ENCODE data around the gene SLC25A19. TPM values are rescaled to one million over a fixed set of nuclear protein-coding genes. Genes with fewer than 3 reads are reported as not detected.

SLC25A19 gene
- total and polyA plus RNA-seq, 10 of the 15 experiments (the other 5 are each of a cell fraction or from before 2014, with no cell fraction given): 32.9 to 91.6 (median 53.7) TPM

DNA sequence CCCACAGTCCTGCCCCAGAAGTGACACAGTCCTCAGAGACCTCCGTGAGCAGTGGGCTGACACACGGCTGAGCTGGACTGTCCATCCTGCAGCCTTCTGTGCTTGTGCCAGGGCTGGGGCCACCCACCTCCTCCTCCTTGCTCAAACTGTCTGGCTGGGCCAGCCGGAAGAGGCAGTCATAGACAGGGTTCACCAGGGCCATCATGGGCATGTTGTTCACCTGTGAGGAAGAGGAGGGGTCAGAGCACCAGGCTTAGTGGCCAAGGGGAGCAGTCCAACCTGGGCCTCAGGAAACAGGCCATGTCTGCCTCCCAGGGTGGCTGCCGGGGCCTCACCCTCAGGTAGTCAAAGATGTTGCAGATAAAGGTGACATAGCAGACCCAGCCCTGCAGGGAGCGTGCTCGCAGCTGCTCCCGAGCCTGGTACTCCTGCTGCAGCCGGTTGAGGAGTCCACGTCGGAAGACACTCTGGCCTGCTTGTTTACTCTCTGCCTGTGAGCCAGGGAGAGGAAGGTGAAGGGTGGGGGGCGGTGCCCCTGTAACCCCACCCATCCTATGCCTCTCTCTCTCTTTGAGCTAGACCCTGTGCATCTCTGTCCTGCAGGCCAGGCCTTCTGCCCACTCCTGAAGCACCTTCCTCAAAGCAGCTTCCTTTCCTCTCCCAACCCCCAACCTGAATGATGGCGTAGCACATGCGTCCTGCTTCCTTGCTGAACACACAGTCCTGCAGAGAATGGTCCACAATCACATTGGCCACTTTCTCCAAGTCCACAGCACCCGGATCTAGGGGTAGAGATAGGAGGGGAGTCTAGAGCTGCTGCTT is 21.6 kb downstream of the SLC25A19 start:
- no peaks in the 10 kb centered on the region for H4K20me1 ChIP-seq (ENCODE audit: control insufficient read depth, insufficient read depth)
- H3K36me3 ChIP-seq (ENCODE audit: control insufficient read depth in 2 of 2, insufficient read depth in 2 of 2, low read length in 1 of 2): peaks cover 15 to 17% of the 10 kb centered on the region in 2 experiments
- H3K9me3 ChIP-seq (replicated peaks; ENCODE audit: control insufficient read depth, insufficient read depth, low read length): no peaks in the 10 kb centered on the region
- ChIA-PET SMC1A (ENCODE audit: uncharacterized antibody, unreplicated experiment) (interaction anchor here (0.6 to 1.3 kb wide), 3 partner anchors 18 to 386 kb away, joined by 3 to 6 read pairs (median 5); no protein-coding TSS in a partner anchor), CTCF (interaction anchor here (0.5 to 5.3 kb wide), 3 partner anchors 21 to 306 kb away, joined by 3 to 46 read pairs (median 7); partner anchors contain the start of gene SLC25A19), POLR2A (no interaction called here), RAD21 (ENCODE audit: unreplicated experiment) (interaction anchor here (0.6 kb wide), 1 partner anchor 617 kb away, joined by 3 read pairs; no protein-coding TSS in a partner anchor)
- intact Hi-C loops (cut with micrococcal nuclease; ENCODE audit: unreplicated experiment): loop anchor here (10.0 kb wide), 1 partner anchor 247 kb away; the partner anchor contains the start of genes CASKIN2 and TSEN54
- no TSS peak for BruUV-seq (replicated peaks)
- ATAC-seq (no peak), FAIRE-seq (no peak), DNase-seq (ENCODE audit: low read depth, low spot score) (no peak)
- H3K4me2 ChIP-seq (ENCODE audit: control insufficient read depth, insufficient read depth): no peak overlapping the region
- peaks cover 39% of the 10 kb centered on the region for H3K79me2 ChIP-seq (ENCODE audit: control insufficient read depth, insufficient read depth, low read length)
- no peak overlapping the region for H3K4me3 ChIP-seq
- in situ Hi-C loops (cut with MboI): no loop called here
- WGBS (ENCODE audit: insufficient coverage, insufficient replicate concordance, low lambda C conversion rate, missing lambda C conversion rate): 81% methylated on average over 14 of the region's 14 CpGs
- no peak overlapping the region for H2AFZ ChIP-seq (ENCODE audit: control insufficient read depth, low read depth, low read length)
- H3K9ac ChIP-seq (ENCODE audit: control insufficient read depth, insufficient read depth, low read length): no peak overlapping the region
- peaks cover 17% of the 10 kb centered on the region for H3K4me1 ChIP-seq (ENCODE audit: control insufficient read depth, insufficient read depth, low read length)
- no peak overlapping the region for H3K27ac ChIP-seq (ENCODE audit: control insufficient read depth, insufficient read depth)
- H3K27me3 ChIP-seq (replicated peaks in 1 of 2; ENCODE audit: control insufficient read depth in 2 of 2, insufficient read depth in 2 of 2, low read length in 1 of 2): no peaks in the 10 kb centered on the region
- TF ChIP-seq ZSCAN29 (IDR thresholded peaks at IDR 0.05) (no peak), EGR1 (IDR thresholded peaks at IDR 0.05; ENCODE audit: borderline replicate concordance in 1 of 2, low read depth in 2 of 2, low read length in 2 of 2) (no peak), SREBF1 (IDR thresholded peaks at IDR 0.05; ENCODE audit: low read length) (no peak), ZZZ3 (IDR thresholded peaks at IDR 0.05; ENCODE audit: control insufficient read depth, insufficient read length, low read depth) (no peak), POU2F2 (IDR thresholded peaks at IDR 0.05; ENCODE audit: borderline replicate concordance, low read depth, low read length) (no peak), FOXK2 (IDR thresholded peaks at IDR 0.05) (no peak)
- TF ChIP-seq, protein P1, sequence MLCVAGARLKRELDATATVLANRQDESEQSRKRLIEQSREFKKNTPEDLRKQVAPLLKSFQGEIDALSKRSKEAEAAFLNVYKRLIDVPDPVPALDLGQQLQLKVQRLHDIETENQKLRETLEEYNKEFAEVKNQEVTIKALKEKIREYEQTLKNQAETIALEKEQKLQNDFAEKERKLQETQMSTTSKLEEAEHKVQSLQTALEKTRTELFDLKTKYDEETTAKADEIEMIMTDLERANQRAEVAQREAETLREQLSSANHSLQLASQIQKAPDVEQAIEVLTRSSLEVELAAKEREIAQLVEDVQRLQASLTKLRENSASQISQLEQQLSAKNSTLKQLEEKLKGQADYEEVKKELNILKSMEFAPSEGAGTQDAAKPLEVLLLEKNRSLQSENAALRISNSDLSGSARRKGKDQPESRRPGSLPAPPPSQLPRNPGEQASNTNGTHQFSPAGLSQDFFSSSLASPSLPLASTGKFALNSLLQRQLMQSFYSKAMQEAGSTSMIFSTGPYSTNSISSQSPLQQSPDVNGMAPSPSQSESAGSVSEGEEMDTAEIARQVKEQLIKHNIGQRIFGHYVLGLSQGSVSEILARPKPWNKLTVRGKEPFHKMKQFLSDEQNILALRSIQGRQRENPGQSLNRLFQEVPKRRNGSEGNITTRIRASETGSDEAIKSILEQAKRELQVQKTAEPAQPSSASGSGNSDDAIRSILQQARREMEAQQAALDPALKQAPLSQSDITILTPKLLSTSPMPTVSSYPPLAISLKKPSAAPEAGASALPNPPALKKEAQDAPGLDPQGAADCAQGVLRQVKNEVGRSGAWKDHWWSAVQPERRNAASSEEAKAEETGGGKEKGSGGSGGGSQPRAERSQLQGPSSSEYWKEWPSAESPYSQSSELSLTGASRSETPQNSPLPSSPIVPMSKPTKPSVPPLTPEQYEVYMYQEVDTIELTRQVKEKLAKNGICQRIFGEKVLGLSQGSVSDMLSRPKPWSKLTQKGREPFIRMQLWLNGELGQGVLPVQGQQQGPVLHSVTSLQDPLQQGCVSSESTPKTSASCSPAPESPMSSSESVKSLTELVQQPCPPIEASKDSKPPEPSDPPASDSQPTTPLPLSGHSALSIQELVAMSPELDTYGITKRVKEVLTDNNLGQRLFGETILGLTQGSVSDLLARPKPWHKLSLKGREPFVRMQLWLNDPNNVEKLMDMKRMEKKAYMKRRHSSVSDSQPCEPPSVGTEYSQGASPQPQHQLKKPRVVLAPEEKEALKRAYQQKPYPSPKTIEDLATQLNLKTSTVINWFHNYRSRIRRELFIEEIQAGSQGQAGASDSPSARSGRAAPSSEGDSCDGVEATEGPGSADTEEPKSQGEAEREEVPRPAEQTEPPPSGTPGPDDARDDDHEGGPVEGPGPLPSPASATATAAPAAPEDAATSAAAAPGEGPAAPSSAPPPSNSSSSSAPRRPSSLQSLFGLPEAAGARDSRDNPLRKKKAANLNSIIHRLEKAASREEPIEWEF (IDR thresholded peaks at IDR 0.05; ENCODE audit: insufficient replicate concordance, low read depth, low read length): no peak
- TF ChIP-seq, protein P2, sequence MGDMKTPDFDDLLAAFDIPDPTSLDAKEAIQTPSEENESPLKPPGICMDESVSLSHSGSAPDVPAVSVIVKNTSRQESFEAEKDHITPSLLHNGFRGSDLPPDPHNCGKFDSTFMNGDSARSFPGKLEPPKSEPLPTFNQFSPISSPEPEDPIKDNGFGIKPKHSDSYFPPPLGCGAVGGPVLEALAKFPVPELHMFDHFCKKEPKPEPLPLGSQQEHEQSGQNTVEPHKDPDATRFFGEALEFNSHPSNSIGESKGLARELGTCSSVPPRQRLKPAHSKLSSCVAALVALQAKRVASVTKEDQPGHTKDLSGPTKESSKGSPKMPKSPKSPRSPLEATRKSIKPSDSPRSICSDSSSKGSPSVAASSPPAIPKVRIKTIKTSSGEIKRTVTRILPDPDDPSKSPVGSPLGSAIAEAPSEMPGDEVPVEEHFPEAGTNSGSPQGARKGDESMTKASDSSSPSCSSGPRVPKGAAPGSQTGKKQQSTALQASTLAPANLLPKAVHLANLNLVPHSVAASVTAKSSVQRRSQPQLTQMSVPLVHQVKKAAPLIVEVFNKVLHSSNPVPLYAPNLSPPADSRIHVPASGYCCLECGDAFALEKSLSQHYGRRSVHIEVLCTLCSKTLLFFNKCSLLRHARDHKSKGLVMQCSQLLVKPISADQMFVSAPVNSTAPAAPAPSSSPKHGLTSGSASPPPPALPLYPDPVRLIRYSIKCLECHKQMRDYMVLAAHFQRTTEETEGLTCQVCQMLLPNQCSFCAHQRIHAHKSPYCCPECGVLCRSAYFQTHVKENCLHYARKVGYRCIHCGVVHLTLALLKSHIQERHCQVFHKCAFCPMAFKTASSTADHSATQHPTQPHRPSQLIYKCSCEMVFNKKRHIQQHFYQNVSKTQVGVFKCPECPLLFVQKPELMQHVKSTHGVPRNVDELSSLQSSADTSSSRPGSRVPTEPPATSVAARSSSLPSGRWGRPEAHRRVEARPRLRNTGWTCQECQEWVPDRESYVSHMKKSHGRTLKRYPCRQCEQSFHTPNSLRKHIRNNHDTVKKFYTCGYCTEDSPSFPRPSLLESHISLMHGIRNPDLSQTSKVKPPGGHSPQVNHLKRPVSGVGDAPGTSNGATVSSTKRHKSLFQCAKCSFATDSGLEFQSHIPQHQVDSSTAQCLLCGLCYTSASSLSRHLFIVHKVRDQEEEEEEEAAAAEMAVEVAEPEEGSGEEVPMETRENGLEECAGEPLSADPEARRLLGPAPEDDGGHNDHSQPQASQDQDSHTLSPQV (IDR thresholded peaks at IDR 0.05): no peak
- TF ChIP-seq, protein P3, sequence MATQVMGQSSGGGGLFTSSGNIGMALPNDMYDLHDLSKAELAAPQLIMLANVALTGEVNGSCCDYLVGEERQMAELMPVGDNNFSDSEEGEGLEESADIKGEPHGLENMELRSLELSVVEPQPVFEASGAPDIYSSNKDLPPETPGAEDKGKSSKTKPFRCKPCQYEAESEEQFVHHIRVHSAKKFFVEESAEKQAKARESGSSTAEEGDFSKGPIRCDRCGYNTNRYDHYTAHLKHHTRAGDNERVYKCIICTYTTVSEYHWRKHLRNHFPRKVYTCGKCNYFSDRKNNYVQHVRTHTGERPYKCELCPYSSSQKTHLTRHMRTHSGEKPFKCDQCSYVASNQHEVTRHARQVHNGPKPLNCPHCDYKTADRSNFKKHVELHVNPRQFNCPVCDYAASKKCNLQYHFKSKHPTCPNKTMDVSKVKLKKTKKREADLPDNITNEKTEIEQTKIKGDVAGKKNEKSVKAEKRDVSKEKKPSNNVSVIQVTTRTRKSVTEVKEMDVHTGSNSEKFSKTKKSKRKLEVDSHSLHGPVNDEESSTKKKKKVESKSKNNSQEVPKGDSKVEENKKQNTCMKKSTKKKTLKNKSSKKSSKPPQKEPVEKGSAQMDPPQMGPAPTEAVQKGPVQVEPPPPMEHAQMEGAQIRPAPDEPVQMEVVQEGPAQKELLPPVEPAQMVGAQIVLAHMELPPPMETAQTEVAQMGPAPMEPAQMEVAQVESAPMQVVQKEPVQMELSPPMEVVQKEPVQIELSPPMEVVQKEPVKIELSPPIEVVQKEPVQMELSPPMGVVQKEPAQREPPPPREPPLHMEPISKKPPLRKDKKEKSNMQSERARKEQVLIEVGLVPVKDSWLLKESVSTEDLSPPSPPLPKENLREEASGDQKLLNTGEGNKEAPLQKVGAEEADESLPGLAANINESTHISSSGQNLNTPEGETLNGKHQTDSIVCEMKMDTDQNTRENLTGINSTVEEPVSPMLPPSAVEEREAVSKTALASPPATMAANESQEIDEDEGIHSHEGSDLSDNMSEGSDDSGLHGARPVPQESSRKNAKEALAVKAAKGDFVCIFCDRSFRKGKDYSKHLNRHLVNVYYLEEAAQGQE (IDR thresholded peaks at IDR 0.05; ENCODE audit: low read depth, low read length): no peak

All from GM12878 (cell line).